ENCODE data around the gene PI4K2A.

The PI4K2A gene

GRCh38 chr10:97723001-97723400, 82.5 kb downstream of the PI4K2A start:
- Histone ChIP-seq H3K36me3 (ENCODE audit: insufficient read depth, low read length) (no peaks in the 10 kb centered on the region), H3K4me1 (ENCODE audit: insufficient read depth, low read length, poor library complexity, severe bottlenecking) (peaks cover 28% of the 10 kb centered on the region), H2AFZ (ENCODE audit: low read length) (no peak overlapping the region), H3K4me3 (ENCODE audit: low read length, poor library complexity, severe bottlenecking) (no peak overlapping the region), H3F3A (ENCODE audit: low read depth) (no peaks in the 10 kb centered on the region), H4K20me1 (ENCODE audit: insufficient read depth, low read length, poor library complexity, severe bottlenecking) (no peaks in the 10 kb centered on the region), H3K4me2 (ENCODE audit: low read depth, low read length, poor library complexity, severe bottlenecking) (no peak overlapping the region), H3K9me2 (replicated peaks; ENCODE audit: low read depth, low read length) (no peaks in the 10 kb centered on the region), H3K27me3 (ENCODE audit: insufficient read depth, low read length, poor library complexity, severe bottlenecking) (no peaks in the 10 kb centered on the region), H3K9me3 (ENCODE audit: insufficient read depth, low read depth, low read length) (no peaks in the 10 kb centered on the region), H3K79me2 (ENCODE audit: insufficient read depth, low read length) (no peaks in the 10 kb centered on the region), H3K9ac (ENCODE audit: low read depth, low read length, poor library complexity, severe bottlenecking) (no peak overlapping the region)
- TF ChIP-seq CTCF (conservative IDR thresholded peaks at IDR 0.05; ENCODE audit: low read length) (no peak), EZH2phosphoT487 (IDR thresholded peaks at IDR 0.05; ENCODE audit: borderline replicate concordance) (no peak)

- Histone ChIP-seq H2AFZ (ENCODE audit: low read length) (no peak overlapping the region), H3K79me2 (ENCODE audit: insufficient read depth, low read length) (no peaks in the 10 kb centered on the region), H4K20me1 (ENCODE audit: insufficient read depth, low read length, poor library complexity, severe bottlenecking) (no peaks in the 10 kb centered on the region), H3K27me3 (ENCODE audit: insufficient read depth, low read length, poor library complexity, severe bottlenecking) (no peaks in the 10 kb centered on the region), H3K36me3 (ENCODE audit: insufficient read depth, low read length) (no peaks in the 10 kb centered on the region), H3K9me2 (replicated peaks; ENCODE audit: low read depth, low read length) (no peaks in the 10 kb centered on the region), H3K9ac (ENCODE audit: low read depth, low read length, poor library complexity, severe bottlenecking) (no peak overlapping the region), H3K9me3 (ENCODE audit: insufficient read depth, low read depth, low read length) (no peaks in the 10 kb centered on the region), H3F3A (ENCODE audit: low read depth) (no peaks in the 10 kb centered on the region), H3K4me2 (ENCODE audit: low read depth, low read length, poor library complexity, severe bottlenecking) (no peak overlapping the region), H3K4me1 (ENCODE audit: insufficient read depth, low read length, poor library complexity, severe bottlenecking) (peaks cover 14% of the 10 kb centered on the region), H3K4me3 (ENCODE audit: low read length, poor library complexity, severe bottlenecking) (no peak overlapping the region)
- TF ChIP-seq EZH2phosphoT487 (IDR thresholded peaks at IDR 0.05; ENCODE audit: borderline replicate concordance), result no peak
- no peak for TF ChIP-seq CTCF (conservative IDR thresholded peaks at IDR 0.05; ENCODE audit: low read length)
Measured at GRCh38 chr10:97724341-97724941, 84.0 kb downstream of the PI4K2A start.

Measured in Loucy (cell line).